ENCODE results near the gene LHFPL6.

Gene LHFPL6

DNA sequence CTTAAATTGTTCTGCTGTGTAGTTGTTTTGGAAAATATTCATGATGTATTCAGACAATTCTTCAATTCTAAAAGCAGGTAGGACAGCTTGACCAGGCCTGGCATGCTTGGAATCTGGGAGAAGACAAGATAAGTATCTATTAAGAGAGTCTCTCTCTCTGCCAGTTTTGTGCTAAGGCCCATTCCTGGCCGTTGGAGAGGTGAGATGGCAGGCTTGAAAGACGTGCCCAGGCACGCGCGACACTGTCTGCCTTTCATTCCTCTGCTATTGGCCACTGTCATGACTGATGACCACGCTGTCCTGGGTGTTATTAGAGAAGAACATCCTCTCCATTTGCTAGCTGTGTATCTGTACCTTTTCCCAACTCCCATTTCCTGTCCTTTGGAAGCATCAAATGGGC, 90.3 kb downstream of the LHFPL6 start:
- DNase-seq (ENCODE audit: low spot score), result no peak

DNA sequence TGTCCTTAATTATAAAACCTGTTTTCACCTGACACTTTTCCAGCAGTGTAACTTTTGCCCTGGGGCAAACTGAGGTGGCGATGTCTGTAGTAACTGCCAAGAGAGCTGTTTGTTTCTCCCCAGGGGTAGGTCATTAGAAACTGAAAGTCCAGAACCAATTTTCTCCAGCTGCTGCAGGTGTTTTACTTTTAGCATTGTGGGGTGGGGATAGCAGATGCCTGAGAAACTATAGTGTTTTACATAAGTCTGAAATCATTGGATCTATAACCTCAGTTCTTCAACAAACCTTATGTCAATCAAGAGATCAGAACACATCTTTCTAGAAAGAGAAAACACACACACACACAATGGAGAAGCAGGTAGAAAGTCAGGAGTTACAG, 92.7 kb downstream of the LHFPL6 start:
- DNase-seq (ENCODE audit: low spot score), result no peak

DNA sequence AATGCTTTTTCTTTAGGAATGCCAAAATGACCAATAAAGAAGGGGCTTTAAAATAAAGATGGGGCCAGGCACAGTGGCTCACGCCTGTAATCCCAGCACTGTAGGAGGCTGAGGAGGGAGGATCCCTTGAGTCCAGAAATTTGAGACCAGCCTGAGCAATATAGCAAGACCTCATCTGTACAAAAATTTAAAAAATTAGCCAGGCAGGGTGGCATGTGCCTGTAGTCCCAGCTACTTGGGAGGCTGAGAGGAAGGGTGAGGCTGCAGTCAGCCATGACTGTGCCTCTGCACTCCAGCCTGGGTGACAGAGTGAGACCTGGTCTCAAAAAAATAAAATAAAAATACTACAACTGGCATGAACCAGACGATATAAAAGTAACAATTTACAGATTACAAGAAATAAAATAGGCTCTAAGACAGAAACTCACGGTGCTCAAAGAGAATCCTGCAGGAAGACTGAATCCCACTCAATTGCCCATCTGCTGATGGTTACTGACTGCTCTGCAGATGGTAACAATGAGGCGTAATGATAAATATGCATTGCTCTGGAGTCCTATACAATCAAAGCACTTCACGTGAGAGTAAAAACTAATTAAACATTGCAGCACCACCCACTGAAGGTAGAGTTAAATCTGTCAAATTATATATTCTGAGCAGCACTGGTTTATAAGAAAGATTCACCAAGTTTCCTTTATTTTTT, 93.2 kb downstream of the LHFPL6 start:
- DNase-seq (ENCODE audit: low spot score), result no peak

DNA sequence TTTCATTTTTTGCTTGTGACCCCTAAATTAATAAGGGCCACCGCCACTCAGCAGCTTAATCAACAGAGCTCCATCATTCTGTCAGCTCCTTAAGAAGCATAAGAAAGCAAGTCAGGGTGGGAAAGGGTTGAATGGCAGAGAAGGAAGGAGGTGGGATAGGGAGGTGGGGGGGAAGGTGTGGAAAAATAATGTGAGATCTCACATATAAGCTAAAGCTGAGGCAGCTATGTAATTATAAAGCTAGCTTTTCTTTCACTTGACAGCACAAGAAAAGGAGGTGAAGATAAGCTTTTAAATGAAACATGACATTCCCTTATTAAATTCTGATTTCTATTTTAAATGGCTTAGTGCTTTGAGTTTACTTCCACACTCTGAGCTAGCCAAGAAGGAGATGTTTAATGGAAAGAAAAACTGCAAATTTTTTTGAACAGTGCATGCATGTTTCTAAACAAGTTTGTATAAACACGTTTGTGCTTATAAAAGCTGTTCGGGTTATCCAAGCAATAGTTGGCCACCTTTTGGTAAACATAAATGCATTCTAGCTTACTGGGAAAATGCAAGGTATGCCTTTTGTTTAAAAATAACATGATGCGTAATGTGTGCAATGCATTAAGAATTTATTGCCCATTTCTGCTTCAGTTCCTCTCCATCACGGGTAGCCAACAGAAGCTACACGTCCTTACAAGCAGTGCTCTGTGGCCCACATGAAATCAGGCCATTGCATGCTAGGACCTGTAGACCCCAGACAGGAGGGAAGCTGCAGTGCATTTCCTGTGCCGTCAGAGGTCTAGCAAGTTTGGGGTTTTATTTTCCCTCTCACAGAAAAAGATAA, 96.2 kb downstream of the LHFPL6 start:
- DNase-seq (ENCODE audit: low spot score), result no peak

DNA sequence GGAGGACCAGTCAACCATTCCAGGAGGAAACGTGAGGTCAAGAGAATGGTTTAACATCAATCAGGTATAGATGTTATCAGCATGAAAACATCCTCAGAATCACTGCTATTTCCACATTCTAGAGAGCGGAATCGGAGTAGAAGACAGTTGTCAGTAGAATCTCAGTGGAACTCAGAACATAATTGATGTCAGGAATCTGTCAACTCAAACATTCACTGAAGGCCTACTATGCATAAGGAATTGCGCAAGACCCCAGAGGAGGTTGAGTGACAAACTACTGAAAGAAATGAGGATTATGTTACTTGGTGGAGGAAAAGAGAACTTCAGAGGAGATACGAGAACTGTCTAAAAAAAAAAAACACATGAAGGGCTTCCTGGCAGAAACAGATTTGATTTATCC, 97.8 kb downstream of the LHFPL6 start:
- no peak for DNase-seq (ENCODE audit: low spot score)

DNA sequence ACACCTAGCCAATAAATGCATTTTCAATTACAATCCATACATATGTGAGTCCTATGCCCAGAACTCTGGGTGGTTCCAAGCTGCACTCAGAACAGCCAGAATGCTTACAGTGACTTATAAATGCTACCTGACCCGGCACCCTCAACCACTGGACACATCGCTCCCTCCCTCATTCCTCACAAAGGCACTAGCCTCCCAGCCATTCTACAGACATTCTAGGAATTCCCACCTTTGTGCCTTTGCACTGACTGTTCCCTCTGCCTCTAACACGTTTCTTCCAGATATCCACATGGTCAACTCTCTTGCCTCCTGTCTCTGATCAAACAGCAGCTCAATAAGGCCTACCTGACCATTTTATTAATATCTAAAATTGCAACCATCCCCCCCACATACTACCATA, 99.9 kb downstream of the LHFPL6 start:
- no peak for DNase-seq (ENCODE audit: low spot score)

DNA sequence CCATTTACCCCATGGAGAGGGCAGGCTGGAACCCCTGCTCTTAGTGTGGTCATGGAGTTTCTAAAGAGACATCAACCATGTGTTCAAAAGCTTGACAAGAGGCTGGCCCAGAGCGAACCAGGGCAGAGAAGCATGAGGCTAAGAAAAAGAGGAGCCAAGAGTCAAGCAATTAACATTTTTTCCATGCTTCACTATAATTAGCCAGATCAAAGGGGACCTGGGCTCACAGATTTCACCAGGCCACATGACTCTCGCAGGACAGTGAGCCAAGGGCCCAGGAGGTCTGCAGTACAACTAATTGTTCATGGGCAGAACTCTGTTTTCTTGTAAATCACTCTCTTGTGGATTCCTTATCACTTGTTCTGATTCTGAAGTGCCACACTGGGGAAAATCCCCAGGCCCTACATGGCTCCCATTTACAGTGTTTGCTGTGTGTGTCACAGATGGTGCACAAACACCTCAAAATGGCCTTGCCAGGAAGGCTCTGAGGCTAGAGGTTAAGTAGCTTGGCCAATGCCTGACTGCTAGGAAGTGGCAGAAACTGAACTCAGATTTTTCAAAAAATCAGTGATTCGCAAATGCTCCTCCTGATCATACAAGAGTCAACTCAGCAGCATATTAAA, 101.2 kb downstream of the LHFPL6 start:
- DNase-seq (ENCODE audit: low spot score), result peak; percentile 36

DNA sequence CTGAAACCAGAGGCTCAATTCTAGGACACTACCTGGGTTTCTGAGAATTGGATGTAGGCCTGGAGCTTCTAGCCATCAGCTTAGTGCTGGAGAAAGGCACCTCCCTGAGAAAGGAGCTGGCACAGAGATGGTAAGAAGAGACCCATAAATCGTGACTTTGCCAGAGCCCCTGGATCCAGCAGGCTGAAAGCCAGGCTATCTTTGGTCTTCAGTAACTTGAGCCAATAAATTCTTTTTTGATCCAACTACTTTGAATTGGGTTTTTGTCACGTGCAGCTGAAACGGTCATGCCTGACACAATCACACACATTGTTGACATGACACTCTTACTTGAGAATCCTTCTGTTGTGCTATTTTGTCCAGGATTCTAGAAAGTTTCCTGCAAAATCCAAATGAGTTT, 103.4 kb downstream of the LHFPL6 start:
- no peak for DNase-seq (ENCODE audit: low spot score)

DNA sequence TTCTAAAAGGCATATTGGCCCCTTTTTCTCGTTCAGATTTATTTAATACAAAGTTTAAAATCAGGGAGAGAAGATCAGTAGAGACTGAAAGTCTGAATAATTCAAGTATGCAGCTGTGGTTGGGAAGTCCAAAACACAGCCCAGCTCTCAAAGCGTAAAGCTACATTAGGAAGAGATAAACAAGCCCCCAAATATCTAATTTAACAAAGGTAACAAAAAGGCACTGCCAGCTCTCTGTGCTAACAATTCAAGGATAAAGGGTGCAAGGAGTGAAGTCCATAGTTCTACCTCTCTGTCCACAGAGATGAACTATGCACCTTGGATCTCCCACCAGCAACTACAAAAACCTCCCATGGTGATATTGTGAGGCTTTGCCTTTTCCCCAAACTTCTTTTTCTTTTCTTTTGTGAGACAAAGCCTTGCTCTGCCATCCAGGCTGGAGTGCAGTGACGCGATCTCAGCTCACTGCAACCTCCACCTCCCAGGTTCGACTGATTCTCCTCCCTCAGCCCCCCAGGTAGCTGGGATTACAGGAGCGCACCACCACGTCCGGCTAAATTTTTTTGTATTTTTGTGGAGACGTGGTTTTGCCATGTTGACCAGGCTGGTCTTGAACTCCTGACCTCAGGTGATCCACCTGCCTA, 104.4 kb downstream of the LHFPL6 start:
- no peak for DNase-seq (ENCODE audit: low spot score)

DNA sequence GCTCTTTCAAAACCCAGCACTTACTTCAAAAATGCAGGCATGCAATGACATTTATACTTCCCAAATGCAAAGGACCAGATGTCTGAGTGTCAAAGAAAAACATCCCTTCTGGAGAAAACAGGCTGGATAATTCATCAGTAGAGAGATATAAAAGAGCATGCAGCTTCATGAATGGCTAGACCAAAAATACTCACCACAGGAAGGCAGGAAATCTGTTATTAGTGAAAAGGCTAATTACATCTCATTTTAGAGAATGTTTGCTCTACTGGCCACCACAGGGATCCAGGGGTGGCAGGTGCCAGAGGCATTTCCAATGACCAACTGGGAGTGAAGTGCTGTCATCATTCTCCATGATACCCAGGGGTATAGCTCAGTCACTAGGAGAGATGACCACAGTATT, 106.5 kb downstream of the LHFPL6 start:
- DNase-seq (ENCODE audit: low spot score), result no peak

DNA sequence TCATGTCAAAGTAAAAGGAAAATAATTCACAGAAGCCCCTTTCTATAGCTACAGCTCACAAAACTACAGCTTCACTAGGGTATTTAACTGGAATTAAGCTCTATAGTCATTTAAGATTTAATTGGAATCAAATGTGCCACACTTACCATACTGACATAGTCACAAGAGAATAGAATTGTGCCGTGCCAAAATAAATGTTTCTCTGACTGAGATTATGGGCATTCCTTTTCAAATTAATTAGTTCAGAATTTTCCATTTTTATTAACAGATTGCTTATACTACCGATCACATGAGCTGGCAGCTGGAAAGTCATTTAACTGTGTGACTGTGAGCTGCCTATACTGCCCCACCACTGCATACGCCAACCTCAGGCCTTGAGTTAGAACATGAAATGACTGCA, 108.4 kb downstream of the LHFPL6 start:
- no peak for DNase-seq (ENCODE audit: low spot score)

DNA sequence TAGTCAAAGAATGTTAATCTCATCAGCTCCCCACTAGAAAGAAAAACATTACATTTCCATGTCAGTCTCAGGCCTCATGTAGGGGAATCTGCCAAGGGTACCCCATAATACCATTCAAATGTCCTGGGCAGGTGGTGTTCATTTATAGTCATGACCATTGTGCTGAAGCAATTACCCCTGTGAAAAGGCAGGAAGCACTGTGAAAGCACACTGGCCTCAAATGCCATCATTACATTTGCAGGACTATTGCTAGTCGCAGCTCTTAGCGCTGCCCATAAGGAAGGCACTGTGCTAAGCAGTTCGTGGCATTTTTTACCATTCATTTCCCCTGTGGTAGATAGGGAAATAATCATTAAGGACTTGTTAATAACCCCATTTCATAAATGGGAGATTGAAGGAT, 109.0 kb downstream of the LHFPL6 start:
- no peak for DNase-seq (ENCODE audit: low spot score)

DNA sequence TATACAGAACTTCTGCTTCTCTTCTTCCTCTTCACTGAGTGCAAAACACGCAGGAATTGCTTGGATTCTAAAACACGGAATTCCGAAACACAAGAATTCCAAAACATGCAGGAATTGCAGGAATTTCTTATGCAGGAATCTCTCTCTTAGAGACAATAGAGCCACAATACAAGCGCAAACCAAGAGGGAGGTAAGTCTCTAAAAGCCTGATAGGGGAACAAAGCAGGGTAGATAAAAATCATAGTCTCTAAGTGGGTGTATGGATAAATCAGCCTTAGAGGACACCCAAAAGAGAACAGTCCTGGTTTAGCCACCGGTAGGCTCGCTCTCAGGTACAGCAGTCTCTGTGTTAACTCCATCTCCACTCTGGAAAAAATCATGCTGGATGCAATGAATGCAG, 112.9 kb downstream of the LHFPL6 start:
- no peak for DNase-seq (ENCODE audit: low spot score)

DNA sequence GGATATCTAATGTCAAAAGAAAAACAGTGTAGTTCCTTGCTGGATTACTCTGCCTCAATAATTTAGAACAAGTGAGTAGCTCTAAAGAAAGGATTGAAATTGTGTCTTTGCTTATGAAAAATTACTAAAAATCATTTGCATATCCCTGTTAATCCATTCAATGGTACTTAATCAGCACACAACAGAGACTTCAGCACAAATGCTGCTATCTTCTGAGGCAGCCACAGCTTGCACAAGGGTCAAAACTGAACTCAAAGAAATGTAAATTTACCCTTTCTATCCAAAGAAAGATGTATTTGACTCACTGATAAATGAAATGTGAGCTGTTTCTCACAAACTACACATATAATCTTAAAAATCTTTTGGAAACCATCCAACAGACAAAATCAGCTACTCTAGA, 116.2 kb downstream of the LHFPL6 start:
- no peak for DNase-seq (ENCODE audit: low spot score)

DNA sequence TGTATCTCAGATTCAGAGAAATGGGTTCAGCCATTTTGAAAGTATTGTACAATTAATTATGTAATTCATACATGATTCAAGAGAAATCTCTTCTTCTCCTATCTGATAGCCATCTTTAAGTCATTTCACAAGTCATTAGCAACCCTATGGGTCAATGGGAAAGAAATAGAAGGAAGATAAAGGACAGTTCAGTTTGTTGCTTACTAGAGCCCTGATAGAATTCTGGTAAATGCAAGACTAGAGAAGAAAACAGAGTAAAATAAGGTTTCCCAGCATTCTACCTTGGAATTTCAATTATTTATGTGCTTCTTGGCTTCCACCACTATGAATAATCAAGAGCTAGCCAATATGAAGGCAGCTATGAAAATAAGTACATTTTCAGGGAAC, 117.7 kb downstream of the LHFPL6 start:
- no peak for DNase-seq (ENCODE audit: low spot score)

DNA sequence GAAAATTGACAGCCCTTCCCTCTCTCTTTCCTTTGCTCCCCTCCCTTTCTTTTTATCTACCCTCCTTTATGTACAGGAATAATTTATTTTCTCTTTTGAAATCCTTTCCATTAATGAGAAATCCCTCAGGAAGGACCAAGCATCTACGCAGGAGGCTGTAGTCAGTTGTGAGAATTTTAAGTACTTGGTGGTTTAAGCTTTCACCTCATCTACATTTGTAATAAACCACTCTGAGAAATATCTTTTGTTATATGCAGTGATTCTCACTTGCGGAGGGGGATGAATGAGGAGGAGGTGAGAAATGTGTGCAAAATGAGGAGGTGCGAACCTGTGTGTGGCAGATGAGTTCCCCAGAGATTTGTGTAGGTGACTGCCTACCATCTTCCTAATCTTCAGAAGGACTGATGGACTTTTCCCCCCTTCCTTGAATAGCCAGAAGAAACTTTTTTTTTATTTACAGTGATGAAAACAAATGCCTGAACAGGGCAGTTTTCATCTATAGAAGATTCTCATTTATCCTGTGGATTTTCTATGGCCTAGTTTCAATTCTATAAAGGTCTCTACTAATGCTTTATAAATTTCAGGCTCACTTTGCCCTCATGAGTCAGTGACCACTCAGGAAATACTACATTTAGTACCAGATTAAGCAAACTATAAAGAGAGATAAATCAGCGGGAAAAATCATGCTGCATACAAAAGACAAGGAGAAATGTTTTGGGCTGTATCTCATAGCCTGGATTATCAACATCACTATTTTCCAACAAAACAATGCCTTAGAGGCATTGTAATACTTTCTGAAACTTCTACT, 118.3 kb downstream of the LHFPL6 start:
- DNase-seq (ENCODE audit: low spot score), result no peak

DNA sequence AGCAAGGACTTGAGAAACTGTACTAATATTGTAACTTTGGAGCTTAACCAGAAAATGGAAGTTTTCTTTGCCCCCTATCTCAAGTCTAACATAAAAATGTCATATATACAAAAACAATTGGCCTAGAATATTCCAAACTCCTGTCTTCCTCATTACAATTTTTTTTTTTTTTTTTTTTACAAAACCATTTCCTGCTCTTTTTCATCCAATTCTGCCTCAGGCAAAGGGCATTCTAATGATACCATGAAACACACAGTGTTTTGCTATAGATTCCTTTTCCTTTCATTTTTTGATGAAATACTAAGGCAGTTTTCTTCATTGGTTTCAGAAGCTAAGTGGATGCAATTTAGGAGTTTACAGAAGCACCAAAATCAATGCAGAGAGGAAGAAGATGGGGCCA, 119.7 kb downstream of the LHFPL6 start:
- DNase-seq (ENCODE audit: low spot score), result no peak

DNA sequence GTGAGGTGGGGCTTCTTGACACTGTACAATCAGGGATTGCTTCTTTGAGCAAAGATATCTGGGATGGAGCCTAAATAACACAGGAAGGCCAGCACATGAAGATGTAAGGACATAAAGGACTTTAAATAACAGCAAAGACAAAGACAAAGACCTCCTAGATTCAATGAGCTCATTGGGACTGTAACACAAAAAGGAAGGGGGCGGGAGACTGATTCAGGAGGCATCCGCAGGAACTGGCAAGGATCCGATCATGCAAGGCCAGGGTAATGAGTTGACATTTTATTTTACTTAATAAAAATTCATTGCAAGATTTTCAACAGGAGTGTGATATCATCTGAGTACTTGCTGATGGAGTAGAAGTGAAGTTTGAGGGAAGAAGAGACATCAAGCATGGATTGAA, 121.5 kb downstream of the LHFPL6 start:
- no peak for DNase-seq (ENCODE audit: low spot score)

DNA sequence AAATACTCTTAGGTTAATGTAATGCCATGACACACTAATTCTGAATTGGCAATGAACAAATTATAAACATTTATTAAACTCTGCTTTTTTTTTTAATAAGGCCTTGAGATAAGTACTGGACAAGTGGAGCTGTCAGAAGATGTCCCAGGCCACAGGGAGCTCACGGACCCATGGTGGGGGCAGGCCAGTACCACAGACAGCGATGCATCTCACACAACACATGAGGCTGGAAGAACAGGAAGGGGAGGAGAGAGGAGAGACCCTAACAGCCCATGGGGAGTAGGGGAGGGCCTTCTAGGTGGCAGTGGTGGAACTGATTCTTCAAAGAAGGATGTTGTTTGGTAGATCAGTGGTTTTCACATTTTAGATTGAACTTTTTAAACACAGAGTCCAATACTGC, 128.4 kb downstream of the LHFPL6 start:
- no peak for DNase-seq (ENCODE audit: low spot score)

DNA sequence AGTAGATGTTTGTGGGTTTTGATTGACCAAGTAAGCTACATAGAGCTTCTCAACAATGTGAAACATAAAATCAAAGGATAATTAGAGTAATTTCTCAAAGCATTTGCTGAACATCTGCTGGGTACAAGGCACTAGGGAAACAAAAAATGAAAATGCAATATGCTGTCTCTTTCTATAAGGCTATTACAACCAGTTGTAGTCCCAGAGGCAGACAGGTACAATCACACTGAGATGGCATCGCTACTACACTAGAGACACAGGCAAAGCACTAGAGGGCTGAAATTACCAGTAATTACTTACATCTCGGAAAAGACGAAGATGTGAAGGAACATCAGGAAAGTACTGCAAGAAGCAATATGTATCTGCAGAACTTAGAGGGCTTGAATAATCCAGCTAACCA, 133.3 kb downstream of the LHFPL6 start:
- DNase-seq (ENCODE audit: low spot score), result no peak

DNA sequence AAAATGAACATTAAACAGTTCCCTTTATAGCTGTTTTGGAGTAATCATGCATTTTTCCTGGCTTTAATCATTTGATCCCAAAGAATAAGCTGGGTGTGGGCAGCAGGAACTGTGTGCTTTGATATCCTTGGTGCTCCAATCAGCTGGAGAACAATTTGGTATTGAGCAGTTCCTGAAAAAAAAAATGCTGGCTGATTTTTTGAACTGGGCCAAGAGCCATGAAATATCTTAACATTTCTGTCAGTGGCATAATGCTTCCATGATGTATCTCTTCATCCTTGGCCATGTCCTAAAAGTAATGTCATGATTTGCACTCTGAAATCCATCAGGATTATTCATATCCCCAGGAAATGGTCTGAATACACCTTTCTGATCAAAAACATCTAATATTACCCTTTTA, 134.7 kb downstream of the LHFPL6 start:
- no peak for DNase-seq (ENCODE audit: low spot score)

DNA sequence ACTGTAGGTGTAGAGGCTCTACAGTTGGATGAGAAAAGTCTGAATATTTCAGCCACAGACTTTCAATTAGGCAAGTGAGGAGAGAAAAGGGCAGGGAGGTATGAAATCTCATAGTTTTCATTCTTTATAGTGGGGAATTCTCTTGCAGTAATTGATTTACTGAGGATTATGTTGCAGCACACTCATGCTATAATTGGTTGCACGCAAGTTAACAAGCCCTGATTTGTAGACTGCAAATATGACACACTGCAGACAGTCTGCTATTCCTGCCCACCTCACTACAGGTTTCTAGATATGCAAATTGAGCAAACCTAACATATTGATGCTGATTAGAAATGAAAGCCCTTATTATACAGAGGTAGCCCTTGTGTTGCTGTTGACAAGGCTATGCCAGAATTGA, 139.4 kb downstream of the LHFPL6 start:
- DNase-seq (ENCODE audit: low spot score), result no peak

Measured in pons (tissue), 1 donor.